ENCODE results near the gene COBLL1.
"Not testable (repeated sequence)": the region's sequence is repeated elsewhere in the genome, so short reads cannot be mapped to it uniquely, and the experiment has no call there.

Gene COBLL1

DNA sequence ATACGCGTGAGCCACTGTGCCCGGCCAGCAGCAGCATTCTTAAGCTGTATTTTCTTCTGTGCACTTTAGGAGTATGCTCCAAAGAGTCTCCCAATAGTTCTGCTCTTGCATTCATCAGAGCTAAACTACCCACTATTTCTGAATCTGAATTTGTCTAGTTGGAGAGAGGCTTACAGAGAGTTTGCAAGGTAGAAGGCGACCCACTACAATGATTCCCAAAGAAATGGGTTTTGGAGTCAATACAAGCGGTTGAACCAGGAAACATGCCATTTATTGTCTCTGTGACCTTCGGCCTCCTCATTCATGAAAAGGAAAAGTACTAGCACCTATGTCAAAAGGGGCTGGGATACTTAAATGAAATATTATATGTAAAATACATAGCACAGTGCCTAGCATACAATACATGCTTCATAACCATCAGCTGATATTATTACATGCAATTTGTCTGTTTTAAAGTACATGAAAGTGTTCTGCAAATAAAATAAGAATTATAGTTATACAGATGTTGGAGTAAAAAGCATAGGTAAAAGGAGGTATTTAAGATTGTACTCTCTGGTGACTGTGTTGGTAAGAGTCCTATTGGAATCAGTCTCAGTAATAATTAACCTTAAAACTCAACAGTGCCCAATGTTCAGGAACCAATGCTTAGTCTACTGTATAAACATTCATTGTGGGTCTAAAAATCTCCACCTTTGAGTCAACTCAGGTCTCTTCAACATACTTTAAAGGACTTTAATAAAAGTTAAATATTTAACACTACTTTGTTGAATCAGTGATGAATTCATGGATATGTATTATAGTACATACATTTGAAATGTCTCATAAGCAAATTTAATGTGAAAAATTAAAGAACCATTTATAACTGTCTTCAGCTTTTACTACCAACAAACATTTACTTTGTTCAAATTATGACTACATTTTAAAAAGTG is 130.5 kb downstream of the COBLL1 start:
- DNase-seq = no peak

DNA sequence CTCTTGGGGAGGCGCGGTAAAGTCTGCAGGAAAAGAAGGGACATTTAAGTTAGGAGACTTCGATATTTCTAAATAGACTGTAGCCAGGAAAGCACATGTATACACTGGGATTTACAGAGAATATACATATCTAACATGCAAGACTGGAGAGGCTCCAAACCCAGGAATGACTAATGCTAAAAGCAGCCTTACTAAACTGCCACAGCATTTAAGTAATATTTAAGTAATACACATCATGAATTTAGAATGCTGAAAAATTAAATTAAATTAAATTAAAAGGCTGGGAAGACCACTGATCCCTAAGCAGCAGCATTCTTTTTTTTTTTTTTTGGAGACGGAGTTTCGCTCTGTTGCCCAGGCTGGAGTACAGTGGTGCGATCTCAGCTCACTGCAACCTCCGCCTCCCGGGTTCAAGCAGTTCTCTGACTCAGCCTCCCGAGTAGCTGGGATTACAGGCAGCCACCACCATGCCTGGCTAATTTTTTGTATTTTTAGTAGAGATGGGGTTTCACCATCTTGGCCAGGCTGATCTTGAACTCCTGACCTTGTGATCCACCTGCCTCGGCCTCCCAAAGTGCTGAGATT is 131.3 kb downstream of the COBLL1 start:
- DNase-seq = not testable (repeated sequence)

DNA sequence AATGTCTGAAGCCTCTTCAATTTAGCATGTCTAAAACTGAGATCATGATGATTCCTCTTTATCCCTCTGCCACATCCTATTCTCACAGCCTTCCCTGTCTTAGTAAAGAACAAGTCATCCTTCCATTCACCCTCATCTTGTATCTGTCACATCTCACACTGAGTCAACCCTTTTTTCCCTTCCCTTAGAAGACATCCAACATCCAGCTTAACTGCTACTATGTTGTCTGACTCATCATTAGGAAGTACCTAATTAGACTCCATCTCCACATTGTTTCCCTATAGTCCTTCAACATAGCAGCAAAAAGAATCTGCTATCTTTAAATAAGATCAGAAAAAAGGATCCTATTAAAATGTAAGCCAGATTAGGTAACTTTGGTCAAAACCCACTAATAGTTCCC is 135.1 kb downstream of the COBLL1 start:
- no peak for DNase-seq

DNA sequence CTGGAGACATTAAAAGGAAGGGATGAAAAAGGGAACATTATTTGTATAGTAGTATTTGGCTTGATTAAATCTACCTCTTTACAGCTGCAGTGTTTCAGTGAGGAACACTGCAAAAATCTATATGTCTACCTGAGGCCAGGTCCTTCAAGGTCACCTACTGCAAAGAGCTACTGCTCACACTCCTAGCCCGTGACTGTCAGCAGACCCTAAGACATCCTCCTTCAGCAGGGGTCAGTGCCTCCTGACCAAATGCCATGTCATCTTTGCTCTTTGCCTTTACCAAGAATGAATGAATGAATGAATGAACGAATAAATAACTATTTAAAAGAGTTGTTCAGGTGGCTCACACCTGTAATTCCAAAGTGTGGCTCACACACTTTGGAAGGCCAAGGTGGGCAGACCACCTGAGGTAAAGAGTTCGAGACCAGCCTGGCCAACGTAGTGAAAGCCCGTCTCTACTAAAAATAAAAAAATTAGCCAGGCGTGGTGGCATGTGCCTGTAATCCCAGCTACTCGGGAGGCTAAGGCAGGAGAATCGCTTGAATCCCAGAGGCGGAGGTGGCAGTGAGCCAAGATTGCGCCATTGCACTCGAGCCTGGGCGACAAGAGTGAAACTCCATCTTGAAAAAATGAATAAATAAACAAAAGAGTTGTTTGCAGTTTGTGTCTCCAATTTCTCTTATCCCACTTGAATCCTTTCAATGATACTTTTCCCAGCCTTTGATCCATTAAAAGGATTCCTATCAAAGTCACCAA is 136.0 kb downstream of the COBLL1 start:
- no peak for DNase-seq

DNA sequence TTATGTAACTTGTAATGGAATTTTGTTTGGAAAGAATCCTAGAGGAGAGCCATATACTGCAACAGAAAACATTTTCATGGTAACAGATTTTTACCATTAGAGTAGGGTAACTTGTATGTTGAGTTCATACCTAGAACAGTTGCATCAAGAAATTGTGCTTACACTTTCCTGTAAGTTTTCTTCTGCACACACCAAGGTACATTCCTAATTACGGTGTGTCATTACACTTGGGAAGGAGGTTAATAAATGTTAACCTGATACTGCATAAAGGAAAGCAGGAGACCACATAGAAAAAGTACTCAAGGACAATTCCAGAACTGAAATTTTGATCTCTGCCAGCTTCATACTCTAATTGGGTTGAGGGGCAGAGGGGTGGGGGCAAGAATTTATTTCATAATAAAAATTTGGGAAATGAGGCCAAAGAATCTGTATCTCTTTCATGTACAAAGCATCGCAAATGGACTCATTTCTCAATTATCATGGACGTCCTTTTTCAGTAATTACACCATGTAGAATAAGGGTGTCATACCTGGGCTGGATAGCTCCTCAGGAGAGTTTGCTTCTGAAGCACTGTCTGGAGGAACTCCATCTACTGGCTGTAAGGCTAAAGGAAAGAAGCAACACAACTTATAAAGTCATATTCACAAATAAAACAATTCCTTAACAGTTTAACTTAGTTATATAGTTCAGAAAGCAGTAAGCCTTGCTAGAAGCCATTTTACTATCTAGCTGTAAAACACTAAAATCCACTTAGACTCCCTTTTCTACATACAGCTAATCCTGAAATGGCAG is 137.5 kb downstream of the COBLL1 start:
- no peak for DNase-seq

DNA sequence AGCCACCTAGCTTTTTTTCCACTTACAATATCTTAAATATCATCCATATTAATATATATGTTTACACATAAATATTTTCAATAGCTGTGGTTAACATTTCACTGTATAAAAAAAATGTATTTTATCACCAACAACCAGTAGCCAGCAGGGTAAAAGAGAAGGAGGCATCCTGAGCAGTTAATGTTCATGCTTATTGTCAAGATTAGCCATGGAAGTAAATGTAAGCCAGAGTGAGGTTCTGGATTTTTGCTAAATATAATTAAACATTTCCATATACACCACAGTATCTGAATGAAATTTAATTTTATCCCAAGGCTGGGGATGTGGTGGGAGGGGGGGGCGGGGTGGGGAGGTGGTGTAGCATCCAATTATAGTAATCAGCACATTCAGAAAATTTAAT is 140.1 kb downstream of the COBLL1 start:
- no peak for DNase-seq

DNA sequence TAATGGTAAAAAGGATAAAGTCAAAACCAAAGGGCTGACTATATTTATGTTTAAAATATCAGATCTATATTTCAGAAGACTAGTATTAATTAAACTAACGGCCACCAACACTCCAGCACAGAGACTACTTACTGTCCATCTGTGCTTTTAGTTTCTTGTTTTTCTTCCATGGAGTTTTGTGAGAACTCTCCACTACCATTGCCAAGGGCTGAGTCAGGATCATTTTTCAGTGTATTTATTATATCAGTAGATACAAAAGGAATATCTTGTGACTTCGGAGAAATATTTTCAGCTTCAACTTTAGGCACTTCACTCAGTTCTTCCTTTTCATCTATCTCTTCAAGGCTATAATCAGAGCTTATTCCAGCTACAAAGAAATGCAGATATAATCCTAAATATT is 141.2 kb downstream of the COBLL1 start:
- DNase-seq = no peak

DNA sequence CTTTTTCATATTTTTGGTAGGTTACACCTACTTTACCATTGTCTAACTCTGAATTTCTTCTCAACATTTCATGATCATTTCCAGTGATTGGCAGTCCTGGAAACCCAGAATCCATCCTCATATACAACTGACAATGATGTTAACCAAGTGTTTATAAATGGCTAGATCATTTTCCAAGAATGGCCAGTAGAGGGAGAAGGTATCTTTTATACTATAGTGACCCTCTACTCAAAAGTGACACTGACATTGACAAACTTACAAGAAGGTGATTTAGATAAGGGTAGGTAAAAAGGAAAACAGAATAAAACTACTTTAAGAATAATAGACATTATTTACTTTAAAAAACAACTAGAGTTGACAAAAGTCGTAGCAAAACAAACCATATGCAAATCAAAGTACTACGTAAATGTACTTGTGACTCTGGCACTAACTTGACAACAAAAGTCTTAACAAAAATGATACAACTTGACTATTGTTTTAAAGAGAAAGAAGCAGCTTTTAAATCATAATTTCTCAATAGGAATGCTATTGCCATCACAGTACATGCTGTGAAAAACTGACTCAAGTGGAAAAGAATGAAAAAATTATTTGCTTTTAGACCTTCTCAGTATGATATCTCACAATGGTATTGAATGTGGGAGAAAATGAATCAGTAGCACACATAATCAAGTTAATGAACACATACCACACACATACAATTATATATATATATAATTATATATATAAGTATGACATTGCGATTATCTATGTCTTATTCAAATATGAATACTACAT is 143.7 kb downstream of the COBLL1 start:
- DNase-seq = no peak

DNA sequence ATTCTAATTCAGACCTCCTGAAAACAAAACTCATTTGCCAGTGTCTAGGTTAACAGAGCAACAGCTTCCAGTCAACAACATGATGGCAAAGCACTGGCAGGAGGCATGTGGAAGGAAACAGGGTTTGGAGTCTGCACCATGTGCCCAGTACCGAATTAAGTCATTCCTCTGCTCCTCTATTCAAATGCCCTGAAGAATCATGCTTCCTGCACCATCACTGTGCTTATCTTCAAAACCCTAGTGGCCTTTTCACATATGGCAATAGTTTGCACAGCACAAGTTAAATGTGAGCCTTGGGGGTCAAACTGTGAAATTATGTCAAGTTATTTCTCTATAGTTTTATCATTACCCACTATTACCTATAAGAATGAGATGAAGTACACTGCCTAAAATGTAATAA is 145.0 kb downstream of the COBLL1 start:
- no peak for DNase-seq

DNA sequence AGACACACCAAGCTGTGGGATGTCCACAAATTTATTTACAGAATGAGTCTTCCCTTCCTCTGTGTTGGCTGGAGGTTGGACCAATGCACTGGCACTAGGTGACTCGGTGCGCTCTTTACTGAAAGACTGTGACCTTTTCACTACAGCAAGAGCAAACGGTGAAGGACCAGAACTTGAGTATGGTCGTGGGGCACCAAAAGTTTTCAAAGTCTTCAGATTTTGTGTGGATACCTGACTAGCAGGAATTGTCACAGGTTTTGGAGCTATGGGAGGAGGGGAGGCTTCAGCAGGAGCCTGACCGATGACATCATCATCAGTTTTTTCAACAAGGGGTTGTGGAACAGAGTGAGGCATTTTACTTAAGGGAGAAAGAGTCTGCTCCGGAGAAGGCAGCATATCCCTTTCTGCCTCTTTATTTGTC is 147.3 kb downstream of the COBLL1 start:
- DNase-seq = no peak

DNA sequence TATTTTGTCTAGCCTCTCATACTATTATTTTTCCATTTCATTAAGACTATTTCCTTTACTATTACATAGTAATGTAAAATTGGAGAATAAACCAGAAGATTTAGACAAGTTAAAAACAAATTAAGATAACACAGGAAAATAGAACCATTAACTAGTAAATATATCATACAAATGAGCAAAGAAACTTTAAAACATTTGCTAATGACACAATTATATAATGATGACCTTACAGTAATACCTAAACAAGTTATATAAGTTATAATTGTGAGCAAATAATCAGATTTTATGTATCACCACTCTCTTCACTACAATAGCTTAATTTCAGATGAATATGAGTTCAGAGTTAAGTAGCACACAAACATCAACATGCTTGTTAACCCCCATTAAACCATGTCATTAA is 147.8 kb downstream of the COBLL1 start:
- DNase-seq = no peak

DNA sequence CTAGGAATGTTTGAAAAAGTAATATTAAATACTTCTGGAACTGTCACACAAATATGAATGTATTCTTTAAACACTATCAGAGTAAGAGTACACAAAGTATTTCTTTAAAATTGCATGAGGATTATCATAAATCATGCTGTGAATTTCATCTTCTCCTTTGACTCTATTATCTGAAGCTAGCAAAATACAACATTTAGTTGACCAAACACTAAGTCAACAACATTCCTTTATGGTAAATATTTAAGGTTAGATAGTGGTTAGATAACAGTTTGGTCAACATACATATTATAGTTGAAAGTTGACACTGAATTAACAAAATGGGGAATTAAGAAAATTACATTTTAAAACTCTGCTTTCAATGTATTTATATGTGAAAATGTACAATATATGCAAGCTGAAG is 148.2 kb downstream of the COBLL1 start:
- DNase-seq = no peak

DNA sequence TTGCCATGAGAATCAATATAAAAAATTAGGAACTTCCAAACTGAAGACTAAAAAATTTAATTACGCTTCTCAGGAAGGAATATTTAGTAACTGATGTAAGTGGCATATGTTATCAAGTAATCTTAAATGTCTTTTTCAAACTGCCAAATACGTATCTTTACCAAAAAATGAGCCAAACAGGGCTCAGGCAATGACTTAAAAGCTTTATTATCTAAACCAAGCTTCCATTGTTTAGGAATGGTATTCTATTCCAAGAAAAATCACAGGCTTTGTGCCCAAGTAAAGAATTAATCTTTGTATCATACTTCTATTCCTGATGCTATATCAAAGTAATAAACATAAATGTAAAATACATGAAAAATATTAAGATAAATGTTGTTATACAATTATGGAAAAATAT is 148.7 kb downstream of the COBLL1 start:
- no peak for DNase-seq

DNA sequence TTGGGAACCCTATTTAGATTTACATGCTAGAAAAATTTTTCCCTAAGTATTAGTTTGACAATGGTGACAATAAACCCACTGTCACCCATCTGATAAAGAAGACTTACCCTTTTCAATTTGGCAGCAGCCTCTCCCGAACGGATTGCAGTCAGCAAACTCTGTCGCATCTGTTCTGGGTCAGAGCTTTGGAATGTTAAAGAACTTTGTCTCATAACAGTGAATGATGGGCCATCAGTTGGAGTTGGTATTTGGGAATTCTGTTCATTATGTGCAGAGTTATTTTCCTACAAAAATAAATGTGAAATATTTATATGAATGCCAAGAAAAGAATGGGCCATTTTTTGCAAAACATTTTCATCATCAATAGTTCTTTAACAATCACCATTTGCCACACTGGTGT is 149.5 kb downstream of the COBLL1 start:
- DNase-seq = no peak

DNA sequence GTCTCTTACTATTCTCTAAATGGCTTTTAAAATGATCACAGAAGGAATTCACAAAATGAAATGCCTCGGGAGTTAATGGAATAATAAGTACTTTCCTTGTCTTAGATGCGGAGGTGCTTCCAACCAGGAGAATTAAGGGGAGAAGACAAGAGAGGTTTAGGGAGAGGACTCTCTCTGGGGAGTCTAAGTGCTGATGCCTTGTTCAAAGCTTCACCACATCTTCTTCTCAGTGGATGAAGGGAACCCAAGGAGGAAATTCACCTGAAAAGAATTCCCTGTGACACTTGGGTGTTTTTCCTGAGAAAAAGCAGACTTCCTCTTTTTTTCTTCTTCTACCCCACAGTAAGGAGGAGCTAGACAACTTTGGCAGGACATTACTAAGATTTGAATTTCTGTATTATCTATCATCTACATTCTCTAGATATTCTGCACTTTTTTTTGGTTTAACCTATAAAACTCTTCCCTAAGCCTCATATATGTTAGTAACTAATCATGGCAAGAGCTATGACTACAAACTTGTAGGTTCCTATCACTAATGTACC is 150.2 kb downstream of the COBLL1 start:
- DNase-seq = no peak

DNA sequence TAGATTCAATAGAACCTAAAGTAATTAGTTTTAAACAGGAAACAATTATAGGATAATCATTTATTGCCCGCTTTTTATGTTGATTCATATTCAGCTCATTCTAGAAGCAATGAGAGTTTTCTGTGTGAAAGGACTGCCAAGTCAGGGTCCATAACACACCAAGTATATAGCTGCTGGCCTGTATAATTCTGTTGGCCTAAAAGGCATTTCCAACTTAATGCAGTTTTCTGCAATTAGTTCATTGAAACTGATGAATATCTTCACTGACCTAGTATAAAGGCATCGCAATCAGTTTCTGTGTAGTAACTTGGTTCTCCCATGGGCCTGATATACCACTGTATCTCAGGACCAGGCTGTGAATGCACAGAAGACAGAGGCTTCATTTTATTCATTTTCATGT is 151.3 kb downstream of the COBLL1 start:
- DNase-seq = no peak

DNA sequence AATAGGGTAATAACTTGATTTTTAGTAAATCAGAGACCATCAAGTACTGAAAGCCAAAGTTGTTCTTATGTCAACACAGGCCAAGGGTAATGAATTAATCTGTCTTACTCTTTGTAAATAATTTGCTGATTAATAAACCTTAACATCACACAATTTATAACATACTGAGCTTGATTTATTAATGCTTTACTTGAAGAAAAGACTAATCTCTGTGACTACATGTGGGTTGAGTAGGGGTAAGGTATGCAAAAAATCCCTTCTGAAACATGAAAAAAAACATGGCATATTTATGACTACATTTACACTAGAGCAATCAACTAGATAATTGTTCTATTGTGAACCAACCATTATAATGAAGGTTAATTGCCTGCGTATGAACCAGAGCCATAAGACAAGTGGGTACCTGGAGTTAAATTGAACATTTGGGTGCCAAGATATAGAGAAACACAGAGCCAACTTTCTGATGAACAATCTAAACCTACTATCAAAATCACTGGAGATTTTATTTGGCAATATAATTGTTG is 152.7 kb downstream of the COBLL1 start:
- DNase-seq = no peak

DNA sequence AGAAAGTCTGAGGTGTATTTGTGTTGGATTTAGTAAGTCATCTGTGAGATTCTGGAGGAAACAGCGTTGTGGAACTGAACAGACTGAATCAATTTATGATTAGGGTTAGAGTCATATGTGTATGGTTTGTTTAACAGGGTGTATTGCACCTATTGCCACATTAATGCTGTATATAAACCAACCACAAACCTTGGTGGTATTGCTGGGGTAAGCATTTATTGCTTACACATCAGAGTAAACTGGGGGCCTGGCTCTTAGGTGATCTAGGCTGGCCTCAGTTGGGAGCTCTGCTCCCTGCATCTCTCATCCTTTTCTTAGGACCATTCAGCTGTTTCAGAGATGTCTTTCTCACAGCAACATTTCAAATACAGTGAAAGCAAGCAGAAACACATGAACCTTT is 160.6 kb downstream of the COBLL1 start:
- DNase-seq = no peak

DNA sequence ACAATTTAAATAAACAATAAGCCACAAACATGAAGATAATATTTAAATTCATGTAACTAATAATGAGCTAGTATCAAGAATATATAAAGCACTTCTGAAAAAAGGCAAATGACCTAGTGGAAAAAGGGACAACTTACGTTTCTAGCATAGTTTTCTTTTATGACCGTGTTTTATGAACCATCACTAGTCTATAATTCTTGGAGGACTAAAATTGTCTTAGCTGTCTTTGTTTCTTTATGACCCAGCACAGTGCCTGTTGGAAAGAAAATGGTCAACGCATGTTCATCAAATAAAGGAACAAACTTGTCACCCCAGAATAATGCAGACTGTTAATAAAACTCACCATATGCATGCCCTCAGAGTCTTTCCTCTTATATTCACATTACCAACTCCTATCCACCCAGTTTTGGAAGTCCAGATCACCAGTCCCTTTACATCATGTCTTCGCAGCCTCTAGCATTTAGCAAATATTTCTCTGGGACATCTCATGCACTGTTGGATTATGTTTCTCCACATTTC is 162.9 kb downstream of the COBLL1 start:
- DNase-seq = no peak

DNA sequence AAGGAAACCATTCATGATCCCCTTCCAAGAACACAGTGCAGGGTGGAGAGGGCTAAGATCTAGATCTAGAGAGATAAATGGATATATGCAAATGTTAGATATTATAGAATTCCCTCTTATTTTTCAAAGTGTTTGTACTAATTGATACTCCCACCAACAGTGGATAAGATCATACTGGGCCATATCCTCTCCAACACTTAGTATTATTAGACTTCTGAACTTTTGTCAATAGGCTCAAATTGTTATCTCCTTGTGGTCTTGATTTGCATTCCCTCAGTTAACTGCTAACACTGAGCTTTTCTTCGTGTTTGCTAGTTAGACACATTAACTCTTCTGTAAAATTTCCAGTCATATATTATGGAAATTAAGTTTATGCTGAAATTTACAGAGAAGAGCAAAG is 163.9 kb downstream of the COBLL1 start:
- DNase-seq = no peak

DNA sequence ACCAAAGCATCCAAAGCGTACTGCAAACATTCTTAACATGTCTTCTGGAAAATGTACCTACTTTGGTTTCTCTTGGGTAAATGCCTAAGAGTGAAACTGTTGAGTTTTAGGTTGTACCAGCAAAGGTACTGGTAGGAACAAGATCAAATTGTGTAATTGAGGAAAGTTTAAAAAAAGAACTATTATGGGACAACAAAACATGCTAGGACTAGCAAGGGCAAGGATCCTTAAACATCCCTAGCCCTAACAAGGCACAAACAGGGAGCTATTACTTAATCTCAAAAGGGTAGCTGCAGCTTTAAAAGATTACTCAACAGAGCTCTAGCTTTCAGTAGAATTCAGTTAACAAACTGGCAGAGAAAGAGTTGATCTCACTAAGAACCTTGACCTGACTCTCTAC is 164.4 kb downstream of the COBLL1 start:
- DNase-seq = no peak
